ENCODE measurements around the gene ALDH1A2. TPM values are rescaled to one million over a fixed set of nuclear protein-coding genes. Genes with fewer than 3 reads are reported as not detected.

ALDH1A2 gene
- polyA plus RNA-seq, 1 donor (not counting 4 experiments of a cell fraction or from before 2014, with no cell fraction given): 1.9 TPM

DNA sequence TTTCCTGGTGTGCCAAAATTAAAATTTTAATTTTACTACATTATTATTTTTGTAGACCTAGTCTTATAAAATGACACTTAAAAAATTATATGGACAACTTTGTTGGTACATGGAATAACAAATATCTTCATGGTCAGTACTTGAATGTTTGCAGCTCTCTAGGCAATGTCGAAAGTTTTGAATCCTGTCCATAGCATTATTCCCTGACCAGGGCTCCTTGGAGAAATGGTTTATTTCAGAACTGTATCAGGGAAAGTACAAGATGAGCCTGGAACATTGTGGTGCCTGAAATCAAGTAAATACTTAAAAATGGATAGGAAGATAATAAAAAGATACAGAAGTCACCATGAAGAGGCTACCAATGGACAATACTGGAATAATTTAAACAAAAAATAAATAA, 47.6 kb downstream of the ALDH1A2 start:
- Histone ChIP-seq H3K27ac (ENCODE audit: control insufficient read depth, insufficient read depth, low read length) (no peak overlapping the region), H3K4me1 (ENCODE audit: control insufficient read depth, extremely low read depth, insufficient read depth, low read length) (peaks cover 21% of the 10 kb centered on the region), H3K36me3 (ENCODE audit: control insufficient read depth in 2 of 2, extremely low read depth in 1 of 2, insufficient read depth in 2 of 2, low read length in 2 of 2) (no peaks in the 10 kb centered on the region), H3K4me2 (ENCODE audit: control insufficient read depth, extremely low read depth, insufficient read depth, low read depth, low read length) (no peak overlapping the region), H3K27me3 (ENCODE audit: control insufficient read depth, extremely low read depth, insufficient read depth, low read length) (no peaks in the 10 kb centered on the region), H3K79me2 (ENCODE audit: control insufficient read depth, insufficient read depth, low read length) (no peaks in the 10 kb centered on the region), H2AFZ (ENCODE audit: control insufficient read depth, low read length) (no peak overlapping the region), H3K9me3 (ENCODE audit: control insufficient read depth, low read depth, low read length) (no peaks in the 10 kb centered on the region), H3K9me1 (ENCODE audit: control insufficient read depth, extremely low read depth, insufficient read depth, low read length) (no peaks in the 10 kb centered on the region), H3K4me3 (ENCODE audit: control insufficient read depth in 2 of 3, extremely low read depth in 1 of 3, insufficient read depth in 2 of 3, low read depth in 1 of 3, low read length in 3 of 3) (no peak overlapping the region), H4K20me1 (ENCODE audit: control insufficient read depth, extremely low read depth, insufficient read depth, low read length) (no peaks in the 10 kb centered on the region), H3K9ac (ENCODE audit: control insufficient read depth, extremely low read depth, insufficient read depth, low read length) (no peak overlapping the region)
- dilution Hi-C loops (cut with MboI; ENCODE audit: extremely low pct_ligation_motif_present, low sequenced_read_pairs): no loop called here
- TF ChIP-seq, protein P1, sequence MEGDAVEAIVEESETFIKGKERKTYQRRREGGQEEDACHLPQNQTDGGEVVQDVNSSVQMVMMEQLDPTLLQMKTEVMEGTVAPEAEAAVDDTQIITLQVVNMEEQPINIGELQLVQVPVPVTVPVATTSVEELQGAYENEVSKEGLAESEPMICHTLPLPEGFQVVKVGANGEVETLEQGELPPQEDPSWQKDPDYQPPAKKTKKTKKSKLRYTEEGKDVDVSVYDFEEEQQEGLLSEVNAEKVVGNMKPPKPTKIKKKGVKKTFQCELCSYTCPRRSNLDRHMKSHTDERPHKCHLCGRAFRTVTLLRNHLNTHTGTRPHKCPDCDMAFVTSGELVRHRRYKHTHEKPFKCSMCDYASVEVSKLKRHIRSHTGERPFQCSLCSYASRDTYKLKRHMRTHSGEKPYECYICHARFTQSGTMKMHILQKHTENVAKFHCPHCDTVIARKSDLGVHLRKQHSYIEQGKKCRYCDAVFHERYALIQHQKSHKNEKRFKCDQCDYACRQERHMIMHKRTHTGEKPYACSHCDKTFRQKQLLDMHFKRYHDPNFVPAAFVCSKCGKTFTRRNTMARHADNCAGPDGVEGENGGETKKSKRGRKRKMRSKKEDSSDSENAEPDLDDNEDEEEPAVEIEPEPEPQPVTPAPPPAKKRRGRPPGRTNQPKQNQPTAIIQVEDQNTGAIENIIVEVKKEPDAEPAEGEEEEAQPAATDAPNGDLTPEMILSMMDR (optimal IDR thresholded peaks at IDR 0.05 in 1 of 3, IDR thresholded peaks at IDR 0.05 in 1 of 3, conservative IDR thresholded peaks at IDR 0.05 in 1 of 3; ENCODE audit: extremely low read depth in 1 of 3, insufficient read depth in 2 of 3, low read length in 3 of 3): no peak
- TF ChIP-seq EZH2 (IDR thresholded peaks at IDR 0.05; ENCODE audit: low read length): no peak
- FAIRE-seq (no peak), DNase-seq (ENCODE audit: low read depth, low spot score) (no peak)

DNA sequence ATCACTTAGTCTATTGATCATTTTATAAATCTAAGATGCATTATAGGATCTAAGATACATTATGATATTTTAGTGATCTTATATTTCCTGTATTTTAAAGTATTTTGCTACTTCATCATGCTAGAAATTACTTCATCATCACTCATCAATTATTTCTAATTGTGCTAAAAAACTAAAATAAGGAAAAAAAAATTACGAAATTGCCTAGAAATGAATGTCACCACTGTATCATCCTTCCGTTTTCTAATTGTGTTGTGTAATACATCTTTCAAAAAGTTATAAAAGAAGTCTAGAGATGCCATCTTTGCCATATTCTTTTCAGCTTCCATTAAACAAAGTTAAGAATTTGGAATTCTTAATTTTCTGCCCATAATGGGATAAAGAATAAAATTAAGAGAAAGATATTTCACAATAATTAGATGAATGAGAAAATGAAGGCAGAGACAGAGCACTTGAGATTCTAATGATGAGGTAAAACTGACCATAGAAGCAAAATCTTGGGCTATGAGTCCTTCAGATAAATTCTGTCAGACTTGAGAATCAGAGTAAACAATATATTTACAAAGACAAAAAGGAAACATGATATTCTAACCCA, 48.8 kb downstream of the ALDH1A2 start:
- peaks cover 21% of the 10 kb centered on the region for H3K4me1 ChIP-seq (ENCODE audit: control insufficient read depth, extremely low read depth, insufficient read depth, low read length)
- no peaks in the 10 kb centered on the region for H3K79me2 ChIP-seq (ENCODE audit: control insufficient read depth, insufficient read depth, low read length)
- no peaks in the 10 kb centered on the region for H3K27me3 ChIP-seq (ENCODE audit: control insufficient read depth, extremely low read depth, insufficient read depth, low read length)
- no peak overlapping the region for H3K9ac ChIP-seq (ENCODE audit: control insufficient read depth, extremely low read depth, insufficient read depth, low read length)
- DNase-seq (ENCODE audit: low read depth, low spot score) (no peak), FAIRE-seq (no peak)
- no peak overlapping the region for H3K4me2 ChIP-seq (ENCODE audit: control insufficient read depth, extremely low read depth, insufficient read depth, low read depth, low read length)
- H3K27ac ChIP-seq (ENCODE audit: control insufficient read depth, insufficient read depth, low read length): no peak overlapping the region
- no peaks in the 10 kb centered on the region for H3K9me1 ChIP-seq (ENCODE audit: control insufficient read depth, extremely low read depth, insufficient read depth, low read length)
- TF ChIP-seq, protein P1 (optimal IDR thresholded peaks at IDR 0.05 in 1 of 3, IDR thresholded peaks at IDR 0.05 in 1 of 3, conservative IDR thresholded peaks at IDR 0.05 in 1 of 3; ENCODE audit: extremely low read depth in 1 of 3, insufficient read depth in 2 of 3, low read length in 3 of 3): no peak
- no peak for TF ChIP-seq EZH2 (IDR thresholded peaks at IDR 0.05; ENCODE audit: low read length)
- dilution Hi-C loops (cut with MboI; ENCODE audit: extremely low pct_ligation_motif_present, low sequenced_read_pairs): no loop called here
- no peak overlapping the region for H2AFZ ChIP-seq (ENCODE audit: control insufficient read depth, low read length)
- H3K4me3 ChIP-seq (ENCODE audit: control insufficient read depth in 2 of 3, extremely low read depth in 1 of 3, insufficient read depth in 2 of 3, low read depth in 1 of 3, low read length in 3 of 3): no peak overlapping the region
- no peaks in the 10 kb centered on the region for H3K9me3 ChIP-seq (ENCODE audit: control insufficient read depth, low read depth, low read length)
- H3K36me3 ChIP-seq (ENCODE audit: control insufficient read depth in 2 of 2, extremely low read depth in 1 of 2, insufficient read depth in 2 of 2, low read length in 2 of 2): no peaks in the 10 kb centered on the region
- H4K20me1 ChIP-seq (ENCODE audit: control insufficient read depth, extremely low read depth, insufficient read depth, low read length): no peaks in the 10 kb centered on the region

Data from keratinocyte (primary cell).